Keratinocyte (primary cell): ENCODE results near the gene ZDHHC3. TPM values are rescaled to one million over a fixed set of nuclear protein-coding genes. Genes with fewer than 3 reads are reported as not detected.

ENCODE experiments used
- DNase-seq: peaks from one replicate; pipeline ENCODE4 v3.0.0-alpha.2; 2011; ENCODE audit warnings: low read depth, missing footprints, low spot score
- FAIRE-seq: peaks from 2 replicates; lab custom pipeline; 2011; peaks lifted over from hg19 to GRCh38; lab: Jason Lieb, UNC
- H2AFZ ChIP-seq: 2 replicates; pipeline ENCODE4 v1.6.0; 2012; ENCODE audit warnings: low read length, control low read depth, inconsistent platforms; ENCODE audit not compliant: control insufficient read depth
- H3K27ac ChIP-seq: 2 replicates; pipeline ENCODE4 v1.5.1; 2011; ENCODE audit warnings: low read length; ENCODE audit not compliant: control insufficient read depth, insufficient read depth
- H3K27me3 ChIP-seq: 3 replicates; pipeline ENCODE4 v1.6.0; 2011; ENCODE audit warnings: low read length; ENCODE audit not compliant: control insufficient read depth, insufficient read depth; ENCODE audit errors: extremely low read depth
- H3K36me3 ChIP-seq, 2 experiments: 2 replicates in 1 of 2; 3 replicates in 1 of 2; pipeline ENCODE4 v1.5.1; 2011; ENCODE audit warnings: low read length in 2 of 2, mild to moderate bottlenecking in 1 of 2; ENCODE audit not compliant: control insufficient read depth in 2 of 2, insufficient read depth in 2 of 2; ENCODE audit errors: extremely low read depth in 1 of 2
- H3K4me1 ChIP-seq: 3 replicates; pipeline ENCODE4 v1.5.1; 2011; ENCODE audit warnings: low read length; ENCODE audit not compliant: control insufficient read depth, insufficient read depth; ENCODE audit errors: extremely low read depth
- H3K4me2 ChIP-seq: 3 replicates; pipeline ENCODE4 v1.6.0; 2011; ENCODE audit warnings: low read depth, low read length; ENCODE audit not compliant: control insufficient read depth, insufficient read depth; ENCODE audit errors: extremely low read depth
- H3K4me3 ChIP-seq, 3 experiments: fragments of 200-600 bp in 1 of 3; sonication (generic) in 1 of 3; 2 replicates in 2 of 3; 3 replicates in 1 of 3; pipeline ENCODE4 v1.5.1; 2011 to 2016; ENCODE audit warnings: low read length in 3 of 3, mild to moderate bottlenecking in 3 of 3, control low read depth in 2 of 3, inconsistent platforms in 1 of 3, low read depth in 1 of 3, mixed read lengths in 1 of 3, mixed run types in 1 of 3, moderate library complexity in 1 of 3; ENCODE audit not compliant: control insufficient read depth in 2 of 3, insufficient read depth in 2 of 3; ENCODE audit errors: extremely low read depth in 1 of 3
- H3K79me2 ChIP-seq: 2 replicates; pipeline ENCODE4 v1.6.0; 2012; ENCODE audit warnings: low read length; ENCODE audit not compliant: control insufficient read depth, insufficient read depth
- H3K9ac ChIP-seq: 3 replicates; pipeline ENCODE4 v1.6.0; 2011; ENCODE audit warnings: low read length; ENCODE audit not compliant: control insufficient read depth, insufficient read depth; ENCODE audit errors: extremely low read depth
- H3K9me1 ChIP-seq: 3 replicates; pipeline ENCODE4 v1.6.0; 2011; ENCODE audit warnings: low read length; ENCODE audit not compliant: control insufficient read depth, insufficient read depth; ENCODE audit errors: extremely low read depth
- H3K9me3 ChIP-seq: 2 replicates; pipeline ENCODE4 v1.5.1; 2012; ENCODE audit warnings: low read depth, low read length; ENCODE audit not compliant: control insufficient read depth
- H4K20me1 ChIP-seq: 3 replicates; pipeline ENCODE4 v1.6.0; 2011; ENCODE audit warnings: low read length; ENCODE audit not compliant: control insufficient read depth, insufficient read depth; ENCODE audit errors: extremely low read depth
- CTCF ChIP-seq, 3 experiments: IDR thresholded peaks in 1 of 3; conservative IDR thresholded peaks in 1 of 3; optimal IDR thresholded peaks in 1 of 3; 2 replicates in 2 of 3; 3 replicates in 1 of 3; pipeline versions ENCODE3 to v1.5.1; 2011; ENCODE audit warnings: low read length in 3 of 3, mild to moderate bottlenecking in 3 of 3, moderate library complexity in 2 of 3, control low read depth in 1 of 3, inconsistent platforms in 1 of 3; ENCODE audit not compliant: insufficient read depth in 2 of 3; ENCODE audit errors: extremely low read depth in 1 of 3
- EZH2 ChIP-seq: IDR thresholded peaks from one replicate; pipeline ENCODE4 v1.6.1; 2012; ENCODE audit warnings: inconsistent platforms, mild to moderate bottlenecking, low read length, moderate library complexity
- dilution Hi-C: fragments of 300-500 bp; cut with MboI; formaldehyde crosslinking; loops from one replicate; pipeline ENCODE4 v1.7.0; 2020; ENCODE audit warnings: low sequenced_read_pairs; ENCODE audit not compliant: extremely low pct_ligation_motif_present
- polyA plus RNA-seq, 5 experiments: library from polyadenylated mRNA; depleted of rRNA in 3 of 5; stranded (reverse) in 3 of 5; stranded (forward) in 1 of 5; unstranded in 1 of 5; fragments of >200 nt; gene quantifications; 1 replicate in 1 of 5; 2 replicates in 3 of 5; 3 replicates in 1 of 5; pipeline versions ENCODE4 v1.2.1 to v1.2.3, GENCODE V29; 2011 to 2012; ENCODE audit warnings: missing spikeins in 2 of 5, low read depth in 1 of 5, low replicate concordance in 1 of 5

The ZDHHC3 gene
- polyA plus RNA-seq, 1 donor (not counting 4 experiments of a cell fraction or from before 2014, with no cell fraction given): 151 TPM

DNA sequence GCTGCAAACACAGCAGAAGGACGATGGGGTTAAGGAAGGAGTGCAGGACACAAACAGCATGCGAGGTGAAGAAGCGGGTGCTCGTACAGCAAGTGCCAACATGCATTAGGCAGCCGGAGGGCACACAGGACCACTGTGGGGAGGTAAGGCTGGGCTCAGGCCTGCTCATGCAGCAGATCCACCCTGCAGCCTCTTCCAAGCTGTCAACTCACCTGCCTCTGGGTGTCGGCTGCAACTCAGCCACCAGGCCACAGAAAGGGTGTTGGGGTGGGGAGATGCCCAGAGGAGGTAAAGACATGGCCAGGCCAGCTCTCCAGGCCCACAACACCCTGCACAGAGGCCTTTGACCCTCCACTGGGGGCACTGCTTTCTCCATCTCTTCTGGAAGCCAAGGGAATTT lies 57.4 kb downstream of the ZDHHC3 start:
- TF ChIP-seq EZH2 (no peak), CTCF (optimal IDR thresholded peaks at IDR 0.05 in 1 of 3, IDR thresholded peaks at IDR 0.05 in 1 of 3, conservative IDR thresholded peaks at IDR 0.05 in 1 of 3; ENCODE audit: extremely low read depth in 1 of 3, insufficient read depth in 2 of 3, low read length in 3 of 3) (no peak)
- DNase-seq (no peak), FAIRE-seq (no peak)
- H4K20me1 ChIP-seq: no peaks in the 10 kb centered on the region
- no peak overlapping the region for H3K27ac ChIP-seq
- no peak overlapping the region for H2AFZ ChIP-seq
- no peaks in the 10 kb centered on the region for H3K79me2 ChIP-seq
- H3K4me3 ChIP-seq: no peak overlapping the region
- H3K9me1 ChIP-seq: no peaks in the 10 kb centered on the region
- H3K27me3 ChIP-seq: no peaks in the 10 kb centered on the region
- H3K4me1 ChIP-seq: no peaks in the 10 kb centered on the region
- peaks cover 10 to 21% of the 10 kb centered on the region in 2 experiments for H3K36me3 ChIP-seq
- H3K9ac ChIP-seq: no peak overlapping the region
- H3K4me2 ChIP-seq: no peak overlapping the region
- H3K9me3 ChIP-seq: no peaks in the 10 kb centered on the region
- dilution Hi-C loops: no loop called here

- dilution Hi-C loops: no loop called here
- Histone ChIP-seq H3K9ac (no peak overlapping the region), H3K27me3 (no peaks in the 10 kb centered on the region), H3K27ac (no peak overlapping the region), H2AFZ (no peak overlapping the region), H3K79me2 (no peaks in the 10 kb centered on the region), H3K4me1 (no peaks in the 10 kb centered on the region), H3K4me2 (no peak overlapping the region), H3K36me3 (peaks cover 10 to 20% of the 10 kb centered on the region in 2 experiments), H3K4me3 (no peak overlapping the region), H4K20me1 (no peaks in the 10 kb centered on the region), H3K9me3 (no peaks in the 10 kb centered on the region), H3K9me1 (no peaks in the 10 kb centered on the region)
- FAIRE-seq: no peak
- no peak for DNase-seq
- TF ChIP-seq CTCF (optimal IDR thresholded peaks at IDR 0.05 in 1 of 3, IDR thresholded peaks at IDR 0.05 in 1 of 3, conservative IDR thresholded peaks at IDR 0.05 in 1 of 3; ENCODE audit: extremely low read depth in 1 of 3, insufficient read depth in 2 of 3, low read length in 3 of 3) (no peak), EZH2 (no peak)
These were observed 57.9 kb downstream of the ZDHHC3 start for GRCh38 chr3:44918087-44918486.
